ENCODE results near the gene DUSP22. TPM values are rescaled to one million over a fixed set of nuclear protein-coding genes. Genes with fewer than 3 reads are reported as not detected.

DUSP22 gene
- total and polyA plus RNA-seq, 2 donors (not counting 1 experiment from before 2014, with no cell fraction given), result 117 to 133 TPM

DNA sequence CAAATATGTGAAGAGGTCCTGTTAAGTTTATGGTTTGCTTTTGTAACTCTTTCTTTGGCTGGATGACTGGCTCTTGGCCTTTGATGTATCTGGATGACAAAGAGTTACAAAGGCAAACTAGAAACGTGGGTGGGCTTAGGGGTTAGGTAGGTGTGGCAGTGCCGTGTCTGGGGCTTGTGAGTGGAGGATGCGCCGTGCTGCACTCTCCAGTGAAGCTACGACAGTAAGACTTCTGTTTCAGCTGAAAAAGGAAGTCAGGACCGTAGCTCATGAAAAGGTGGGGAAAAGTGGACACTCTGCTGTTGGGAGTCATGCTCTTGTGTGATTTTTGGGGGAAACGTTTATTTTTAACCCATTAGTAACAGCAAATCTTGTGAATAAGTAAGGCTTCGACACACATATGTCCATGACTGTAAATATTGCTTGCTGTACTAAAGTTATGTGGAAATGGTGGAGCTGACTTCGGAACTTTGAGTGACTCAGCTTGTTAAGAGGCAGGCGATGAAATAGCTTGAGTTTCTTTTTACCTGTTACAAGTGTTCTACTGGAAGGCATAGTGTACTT lies 45.6 kb downstream of the DUSP22 start:
- peaks cover 0 to 20% (median 0%) of the 10 kb centered on the region in 3 donors for H3K9me3 ChIP-seq (ENCODE audit: control extremely low read depth in 1 of 3, control insufficient read depth in 2 of 3, insufficient read depth in 1 of 3, low read length in 2 of 3)
- no peaks in the 10 kb centered on the region for H3K27me3 Mint-ChIP-seq
- peak overlapping the region; percentile 90 for H3K27ac Mint-ChIP-seq
- peaks cover 64% of the 10 kb centered on the region for H3K79me2 ChIP-seq (ENCODE audit: control insufficient read depth, insufficient read depth, low read length)
- peak overlapping the region; percentile 76 for H3K4me3 Mint-ChIP-seq
- peaks cover 0 to 20% of the 10 kb centered on the region in 2 experiments for H3K36me3 ChIP-seq (replicated peaks in 1 of 2; ENCODE audit: control extremely low read depth in 1 of 2, control insufficient read depth in 1 of 2, extremely low read depth in 1 of 2, insufficient read depth in 2 of 2, low read length in 1 of 2)
- H2AFZ ChIP-seq (ENCODE audit: insufficient read depth, low read depth, low read length, poor library complexity, severe bottlenecking), result peak overlapping the region; percentile 8
- H3K27me3 ChIP-seq (replicated peaks in 1 of 4; ENCODE audit: control extremely low read depth in 1 of 4, control insufficient read depth in 3 of 4, insufficient read depth in 4 of 4, low read length in 3 of 4), result no peaks in the 10 kb centered on the region
- peak overlapping the region; percentile 79 to 84 for H3K27ac ChIP-seq (ENCODE audit: low read length in 2 of 2)
- H3K4me1 ChIP-seq (ENCODE audit: control insufficient read depth in 2 of 2, insufficient read depth in 2 of 2, low read length in 2 of 2), result peaks cover 83 to 94% of the 10 kb centered on the region in 2 donors
- ChIA-PET POLR2A (interaction anchor here (0.6 to 1.3 kb wide), 4 partner anchors 45 to 54 kb away, joined by 3 to 7 read pairs (median 4); partner anchors contain the start of gene IRF4), CTCF (interaction anchor here (0.7 to 1.7 kb wide), 12 partner anchors 12 to 149 kb away, joined by 3 to 6 read pairs (median 3); no protein-coding TSS in a partner anchor)
- DNase-seq (peak; percentile 72), ATAC-seq (ENCODE audit: low read depth) (peak; percentile 42)
- TF ChIP-seq EZH2 (IDR thresholded peaks at IDR 0.05; ENCODE audit: borderline replicate concordance, insufficient read depth, low read depth, low read length, poor library complexity, severe bottlenecking), result no peak
- TF ChIP-seq, protein P1, sequence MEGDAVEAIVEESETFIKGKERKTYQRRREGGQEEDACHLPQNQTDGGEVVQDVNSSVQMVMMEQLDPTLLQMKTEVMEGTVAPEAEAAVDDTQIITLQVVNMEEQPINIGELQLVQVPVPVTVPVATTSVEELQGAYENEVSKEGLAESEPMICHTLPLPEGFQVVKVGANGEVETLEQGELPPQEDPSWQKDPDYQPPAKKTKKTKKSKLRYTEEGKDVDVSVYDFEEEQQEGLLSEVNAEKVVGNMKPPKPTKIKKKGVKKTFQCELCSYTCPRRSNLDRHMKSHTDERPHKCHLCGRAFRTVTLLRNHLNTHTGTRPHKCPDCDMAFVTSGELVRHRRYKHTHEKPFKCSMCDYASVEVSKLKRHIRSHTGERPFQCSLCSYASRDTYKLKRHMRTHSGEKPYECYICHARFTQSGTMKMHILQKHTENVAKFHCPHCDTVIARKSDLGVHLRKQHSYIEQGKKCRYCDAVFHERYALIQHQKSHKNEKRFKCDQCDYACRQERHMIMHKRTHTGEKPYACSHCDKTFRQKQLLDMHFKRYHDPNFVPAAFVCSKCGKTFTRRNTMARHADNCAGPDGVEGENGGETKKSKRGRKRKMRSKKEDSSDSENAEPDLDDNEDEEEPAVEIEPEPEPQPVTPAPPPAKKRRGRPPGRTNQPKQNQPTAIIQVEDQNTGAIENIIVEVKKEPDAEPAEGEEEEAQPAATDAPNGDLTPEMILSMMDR (IDR thresholded peaks at IDR 0.05), result no peak
- H3K4me1 Mint-ChIP-seq, result peaks cover 74% of the 10 kb centered on the region
- intact Hi-C loops (cut with micrococcal nuclease), result loop anchor here (1.0 to 5.0 kb wide), 5 partner anchors 9 to 111 kb away; partner anchors contain the start of gene IRF4
- 47% methylated on average over 7 of the region's 10 CpGs for WGBS (ENCODE audit: insufficient coverage)
- peak overlapping the region; percentile 43 for H3K9ac ChIP-seq (ENCODE audit: low read length)
- H3K4me3 ChIP-seq (ENCODE audit: control extremely low read depth in 1 of 5, extremely low read depth in 1 of 5, insufficient read depth in 1 of 5, low read depth in 2 of 5, low read length in 4 of 5), result peak overlapping the region; percentile 2 to 55 (median 44)
- H4K20me1 ChIP-seq (ENCODE audit: control insufficient read depth, insufficient read depth, low read length, poor library complexity, severe bottlenecking), result no peaks in the 10 kb centered on the region
- no peaks in the 10 kb centered on the region for H3K9me3 Mint-ChIP-seq (ENCODE audit: insufficient read depth)
- H3K4me2 ChIP-seq (replicated peaks; ENCODE audit: low read depth, low read length, poor library complexity, severe bottlenecking), result peak overlapping the region; percentile 61

- Histone ChIP-seq H3K9ac (ENCODE audit: low read length) (peak overlapping the region; percentile 43), H4K20me1 (ENCODE audit: control insufficient read depth, insufficient read depth, low read length, poor library complexity, severe bottlenecking) (no peaks in the 10 kb centered on the region), H3K36me3 (replicated peaks in 1 of 2; ENCODE audit: control extremely low read depth in 1 of 2, control insufficient read depth in 1 of 2, extremely low read depth in 1 of 2, insufficient read depth in 2 of 2, low read length in 1 of 2) (peaks cover 0 to 29% of the 10 kb centered on the region in 2 experiments), H3K27ac (ENCODE audit: low read length in 2 of 2) (peak overlapping the region; percentile 79 to 84), H3K9me3 (ENCODE audit: control extremely low read depth in 1 of 3, control insufficient read depth in 2 of 3, insufficient read depth in 1 of 3, low read length in 2 of 3) (peaks cover 0 to 21% (median 0%) of the 10 kb centered on the region in 3 donors), H2AFZ (ENCODE audit: insufficient read depth, low read depth, low read length, poor library complexity, severe bottlenecking) (peak overlapping the region; percentile 8), H3K27me3 (replicated peaks in 1 of 4; ENCODE audit: control extremely low read depth in 1 of 4, control insufficient read depth in 3 of 4, insufficient read depth in 4 of 4, low read length in 3 of 4) (no peaks in the 10 kb centered on the region), H3K79me2 (ENCODE audit: control insufficient read depth, insufficient read depth, low read length) (peaks cover 64% of the 10 kb centered on the region), H3K4me2 (replicated peaks; ENCODE audit: low read depth, low read length, poor library complexity, severe bottlenecking) (peak overlapping the region; percentile 61), H3K4me1 (ENCODE audit: control insufficient read depth in 2 of 2, insufficient read depth in 2 of 2, low read length in 2 of 2) (peaks cover 78 to 96% of the 10 kb centered on the region in 2 donors), H3K4me3 (ENCODE audit: control extremely low read depth in 1 of 5, extremely low read depth in 1 of 5, insufficient read depth in 1 of 5, low read depth in 2 of 5, low read length in 4 of 5) (peak overlapping the region in 3 of 5 experiments; percentile 44 to 55 (median 54))
- ChIA-PET POLR2A (interaction anchor here (0.6 to 1.3 kb wide), 4 partner anchors 46 to 512 kb away, joined by 3 to 10 read pairs (median 6); no protein-coding TSS in a partner anchor), CTCF (interaction anchor here (0.8 to 1.6 kb wide), 7 partner anchors 20 to 148 kb away, joined by 3 to 6 read pairs (median 3); partner anchors contain the start of gene IRF4)
- intact Hi-C loops (cut with micrococcal nuclease), result loop anchor here (1.0 to 5.0 kb wide), 6 partner anchors 8 to 112 kb away; partner anchors contain the start of gene IRF4
- H3K4me3 Mint-ChIP-seq, result peak overlapping the region; percentile 70
- no peaks in the 10 kb centered on the region for H3K27me3 Mint-ChIP-seq
- no peaks in the 10 kb centered on the region for H3K9me3 Mint-ChIP-seq (ENCODE audit: insufficient read depth)
- peak overlapping the region; percentile 76 for H3K27ac Mint-ChIP-seq
- peak; percentile 21 for ATAC-seq (ENCODE audit: low read depth)
- no peak for TF ChIP-seq EZH2 (IDR thresholded peaks at IDR 0.05; ENCODE audit: borderline replicate concordance, insufficient read depth, low read depth, low read length, poor library complexity, severe bottlenecking)
- TF ChIP-seq, protein P1 (IDR thresholded peaks at IDR 0.05), result no peak
- no peak for DNase-seq
- WGBS (ENCODE audit: insufficient coverage), result 91% methylated on average over 3 of the region's 4 CpGs
- peaks cover 76% of the 10 kb centered on the region for H3K4me1 Mint-ChIP-seq
Measured at GRCh38 chr6:338815-339262, 46.6 kb downstream of the DUSP22 start.
